HG03439 (cell line): Measurements from ENCODE around the gene MMRN1.

Source experiments
- ATAC-seq: cut with Tn5 transposase; IDR thresholded peaks from one replicate; pipeline ENCODE4 v1.9.1; 2021; ENCODE audit warnings: mild to moderate bottlenecking, moderate library complexity; ENCODE audit not compliant: unreplicated experiment

The MMRN1 gene

GRCh38 chr4:89994176-89994873 is 99.7 kb downstream of the MMRN1 start:
- no peak for ATAC-seq

GRCh38 chr4:89995006-89995405 is 100.4 kb downstream of the MMRN1 start:
- no peak for ATAC-seq

GRCh38 chr4:89995814-89996213 is 101.2 kb downstream of the MMRN1 start:
- ATAC-seq, result no peak

GRCh38 chr4:89997171-89997704 is 102.6 kb downstream of the MMRN1 start:
- no peak for ATAC-seq

GRCh38 chr4:89998469-89999011 is 103.9 kb downstream of the MMRN1 start:
- no peak for ATAC-seq

- no peak for ATAC-seq
Measured at GRCh38 chr4:90001023-90001422, 106.4 kb downstream of the MMRN1 start.

- no peak for ATAC-seq
Measured at GRCh38 chr4:90002441-90003062, 107.9 kb downstream of the MMRN1 start.
